ENCODE data around the gene PNKP. TPM values are rescaled to one million over a fixed set of nuclear protein-coding genes. Genes with fewer than 3 reads are reported as not detected.
A peak's percentile ranks its signal among the peaks of the same experiment; 100 is the strongest.

PNKP gene
- polyA plus RNA-seq, 1 experiment = 13.0 TPM

DNA sequence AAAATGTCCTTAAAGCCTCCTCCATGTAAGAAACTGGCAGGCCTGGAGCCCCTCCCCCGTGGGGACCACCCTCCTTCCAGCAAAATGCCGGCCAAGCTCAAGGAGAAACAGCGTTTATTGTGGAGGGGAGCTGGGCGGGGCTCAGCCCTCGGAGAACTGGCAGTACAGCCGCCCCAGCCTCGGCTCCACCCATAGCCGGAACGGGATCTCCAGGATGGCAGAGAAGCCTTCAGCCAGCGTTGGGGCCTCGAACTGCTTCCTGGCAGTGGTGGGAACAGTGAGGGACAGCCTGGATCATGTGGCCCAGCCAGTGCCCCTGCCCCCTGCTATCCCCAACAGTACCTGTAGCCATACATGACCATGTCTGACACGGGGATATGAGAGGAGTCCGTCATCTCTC lies 6.3 kb downstream of the PNKP start:
- ChIA-PET CTCF (no interaction called here), POLR2A (interaction anchor here (1.1 to 1.2 kb wide), 2 partner anchors 8 to 51 kb away, joined by 3 read pairs; no protein-coding TSS in a partner anchor)
- TF ChIP-seq, protein P1, sequence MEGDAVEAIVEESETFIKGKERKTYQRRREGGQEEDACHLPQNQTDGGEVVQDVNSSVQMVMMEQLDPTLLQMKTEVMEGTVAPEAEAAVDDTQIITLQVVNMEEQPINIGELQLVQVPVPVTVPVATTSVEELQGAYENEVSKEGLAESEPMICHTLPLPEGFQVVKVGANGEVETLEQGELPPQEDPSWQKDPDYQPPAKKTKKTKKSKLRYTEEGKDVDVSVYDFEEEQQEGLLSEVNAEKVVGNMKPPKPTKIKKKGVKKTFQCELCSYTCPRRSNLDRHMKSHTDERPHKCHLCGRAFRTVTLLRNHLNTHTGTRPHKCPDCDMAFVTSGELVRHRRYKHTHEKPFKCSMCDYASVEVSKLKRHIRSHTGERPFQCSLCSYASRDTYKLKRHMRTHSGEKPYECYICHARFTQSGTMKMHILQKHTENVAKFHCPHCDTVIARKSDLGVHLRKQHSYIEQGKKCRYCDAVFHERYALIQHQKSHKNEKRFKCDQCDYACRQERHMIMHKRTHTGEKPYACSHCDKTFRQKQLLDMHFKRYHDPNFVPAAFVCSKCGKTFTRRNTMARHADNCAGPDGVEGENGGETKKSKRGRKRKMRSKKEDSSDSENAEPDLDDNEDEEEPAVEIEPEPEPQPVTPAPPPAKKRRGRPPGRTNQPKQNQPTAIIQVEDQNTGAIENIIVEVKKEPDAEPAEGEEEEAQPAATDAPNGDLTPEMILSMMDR (IDR thresholded peaks at IDR 0.05; ENCODE audit: low read depth, low read length) = no peak
- no peaks in the 10 kb centered on the region for H3K27me3 ChIP-seq (ENCODE audit: control insufficient read depth, insufficient read depth, low read length)
- H3K9me3 ChIP-seq (ENCODE audit: control insufficient read depth, insufficient read depth, low read length) = no peaks in the 10 kb centered on the region; the same call in 1 of the 2 replicates
- DNase-seq (ENCODE audit: low read depth, low spot score) = no peak
- no peak overlapping the region for H3K4me3 ChIP-seq (ENCODE audit: low read depth, low read length)
- H3K27ac ChIP-seq (ENCODE audit: low read depth, low read length) = no peak overlapping the region

DNA sequence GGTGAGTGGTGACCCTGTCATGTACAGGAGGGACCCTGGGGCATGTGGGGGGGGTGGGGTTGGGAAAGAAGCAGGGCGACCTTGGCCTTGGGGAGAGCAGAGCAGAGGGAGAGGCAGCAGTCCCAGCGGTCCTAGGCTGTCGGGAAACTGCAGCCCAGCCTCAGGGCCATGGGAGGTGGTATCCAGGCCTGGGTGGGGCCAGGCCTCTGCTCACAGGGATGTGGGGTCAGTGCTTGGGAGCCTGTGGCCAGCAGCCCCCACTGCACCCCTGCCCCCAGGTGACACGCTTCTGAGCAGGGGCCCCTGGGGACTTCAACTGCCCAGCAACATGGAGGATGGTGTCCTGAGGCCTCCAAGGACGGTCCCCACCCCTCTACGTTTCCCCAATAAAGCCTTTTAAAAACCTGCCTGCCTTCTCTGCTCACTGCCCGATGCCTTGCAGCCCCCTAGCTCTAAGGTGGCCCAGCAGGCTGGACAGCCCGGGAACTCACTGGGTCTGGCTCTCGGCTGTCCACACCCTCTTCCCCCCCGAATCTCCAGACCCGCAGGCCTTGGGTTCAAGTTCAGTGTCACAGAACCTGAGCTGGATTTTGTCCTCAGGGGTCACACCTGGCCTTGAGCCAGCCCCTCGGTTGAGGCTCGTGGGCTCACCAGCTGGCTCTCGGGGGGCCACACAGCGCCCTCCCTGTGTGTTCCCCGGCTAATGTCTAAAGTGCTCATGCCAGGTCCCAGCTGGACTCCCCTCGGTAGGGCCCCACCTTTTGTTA lies 6.9 kb downstream of the PNKP start:
- no peaks in the 10 kb centered on the region; the same call in 1 of the 2 replicates for H3K9me3 ChIP-seq (ENCODE audit: control insufficient read depth, insufficient read depth, low read length)
- CTCF ChIA-PET = no interaction called here
- no peak for DNase-seq (ENCODE audit: low read depth, low spot score)
- POLR2A ChIA-PET = interaction anchor here (1.1 to 1.2 kb wide), 2 partner anchors 9 to 51 kb away, joined by 3 read pairs; no protein-coding TSS in a partner anchor
- H3K4me3 ChIP-seq (ENCODE audit: low read depth, low read length) = no peak overlapping the region
- H3K27me3 ChIP-seq (ENCODE audit: control insufficient read depth, insufficient read depth, low read length) = no peaks in the 10 kb centered on the region
- TF ChIP-seq, protein P1 (IDR thresholded peaks at IDR 0.05; ENCODE audit: low read depth, low read length) = no peak
- H3K27ac ChIP-seq (ENCODE audit: low read depth, low read length) = no peak overlapping the region

GRCh38 chr19:49859682-49860335 lies 7.6 kb downstream of the PNKP start:
- H3K27ac ChIP-seq (ENCODE audit: low read depth, low read length) = peak overlapping the region; percentile 47
- ChIA-PET CTCF (interaction anchor here (1.1 kb wide), 1 partner anchor 9 kb away, joined by 3 read pairs; no protein-coding TSS in a partner anchor), POLR2A (interaction anchor here (1.1 to 1.3 kb wide), 2 partner anchors 9 to 10 kb away, joined by 3 to 4 read pairs; no protein-coding TSS in a partner anchor)
- no peak for DNase-seq (ENCODE audit: low read depth, low spot score)
- TF ChIP-seq, protein P1 (IDR thresholded peaks at IDR 0.05; ENCODE audit: low read depth, low read length) = no peak
- no peak overlapping the region for H3K4me3 ChIP-seq (ENCODE audit: low read depth, low read length)
- no peaks in the 10 kb centered on the region; the same call in 1 of the 2 replicates for H3K9me3 ChIP-seq (ENCODE audit: control insufficient read depth, insufficient read depth, low read length)
- no peaks in the 10 kb centered on the region for H3K27me3 ChIP-seq (ENCODE audit: control insufficient read depth, insufficient read depth, low read length)

GRCh38 chr19:49858088-49858985 lies 9.0 kb downstream of the PNKP start:
- Histone ChIP-seq H3K27ac (ENCODE audit: low read depth, low read length) (peak overlapping the region; percentile 52), H3K4me3 (ENCODE audit: low read depth, low read length) (no peak overlapping the region), H3K27me3 (ENCODE audit: control insufficient read depth, insufficient read depth, low read length) (no peaks in the 10 kb centered on the region), H3K9me3 (ENCODE audit: control insufficient read depth, insufficient read depth, low read length) (no peaks in the 10 kb centered on the region; the same call in 1 of the 2 replicates)
- CTCF ChIA-PET = interaction anchor here (1.1 kb wide), 1 partner anchor 8 kb away, joined by 3 read pairs; no protein-coding TSS in a partner anchor
- POLR2A ChIA-PET = interaction anchor here (1.1 to 2.3 kb wide), 3 partner anchors 8 to 11 kb away, joined by 4 to 5 read pairs (median 4); no protein-coding TSS in a partner anchor
- TF ChIP-seq, protein P1 (IDR thresholded peaks at IDR 0.05; ENCODE audit: low read depth, low read length) = no peak
- no peak for DNase-seq (ENCODE audit: low read depth, low spot score)
